Chondrocyte (in vitro differentiated cells): ENCODE measurements around the gene PIGX. TPM values are rescaled to one million over a fixed set of nuclear protein-coding genes. Genes with fewer than 3 reads are reported as not detected.

Experiments
- DNase-seq: peaks from one replicate; pipeline ENCODE4 v3.0.0; 2021; ENCODE audit warnings: mixed read lengths, low spot score
- H3K27ac Mint-ChIP-seq: one replicate; pipeline ENCODE4 v1.8.0; 2021; ENCODE audit warnings: mild to moderate bottlenecking, moderate library complexity, mixed read lengths; ENCODE audit not compliant: unreplicated experiment
- H3K27me3 Mint-ChIP-seq: 2 replicates; pipeline ENCODE4 v1.8.0; 2021; ENCODE audit warnings: low read depth, mixed read lengths
- H3K36me3 Mint-ChIP-seq: 2 replicates; pipeline ENCODE4 v1.8.0; 2021; ENCODE audit warnings: low read depth, mixed read lengths
- H3K4me1 Mint-ChIP-seq: 2 replicates; pipeline ENCODE4 v1.8.0; 2021; ENCODE audit warnings: low read depth, mild to moderate bottlenecking, mixed read lengths
- H3K4me3 Mint-ChIP-seq: one replicate; pipeline ENCODE4 v1.8.0; 2021; ENCODE audit warnings: mild to moderate bottlenecking, moderate library complexity, mixed read lengths; ENCODE audit not compliant: unreplicated experiment
- H3K9me3 Mint-ChIP-seq: 2 replicates; pipeline ENCODE4 v1.8.0; 2021; ENCODE audit warnings: low read depth, mixed read lengths
- total RNA-seq: library from RNA; stranded (reverse); gene quantifications from 3 replicates; pipeline ENCODE4 v1.2.1, GENCODE V29; 2021
- TF ChIP-seq, protein P1 (sequence below): fragments of 200-600 bp; sonication (generic); IDR thresholded peaks from 2 replicates; pipeline ENCODE4 v1.5.0; 2021; ENCODE audit warnings: antibody characterized with exemption, mild to moderate bottlenecking, moderate library complexity

Gene PIGX
- total RNA-seq, 1 donor from 2014 or later, result 27.2 TPM

GRCh38 chr3:196694941-196695848, 17.0 kb upstream of the PIGX start:
- no peak for DNase-seq
- TF ChIP-seq, protein P1, sequence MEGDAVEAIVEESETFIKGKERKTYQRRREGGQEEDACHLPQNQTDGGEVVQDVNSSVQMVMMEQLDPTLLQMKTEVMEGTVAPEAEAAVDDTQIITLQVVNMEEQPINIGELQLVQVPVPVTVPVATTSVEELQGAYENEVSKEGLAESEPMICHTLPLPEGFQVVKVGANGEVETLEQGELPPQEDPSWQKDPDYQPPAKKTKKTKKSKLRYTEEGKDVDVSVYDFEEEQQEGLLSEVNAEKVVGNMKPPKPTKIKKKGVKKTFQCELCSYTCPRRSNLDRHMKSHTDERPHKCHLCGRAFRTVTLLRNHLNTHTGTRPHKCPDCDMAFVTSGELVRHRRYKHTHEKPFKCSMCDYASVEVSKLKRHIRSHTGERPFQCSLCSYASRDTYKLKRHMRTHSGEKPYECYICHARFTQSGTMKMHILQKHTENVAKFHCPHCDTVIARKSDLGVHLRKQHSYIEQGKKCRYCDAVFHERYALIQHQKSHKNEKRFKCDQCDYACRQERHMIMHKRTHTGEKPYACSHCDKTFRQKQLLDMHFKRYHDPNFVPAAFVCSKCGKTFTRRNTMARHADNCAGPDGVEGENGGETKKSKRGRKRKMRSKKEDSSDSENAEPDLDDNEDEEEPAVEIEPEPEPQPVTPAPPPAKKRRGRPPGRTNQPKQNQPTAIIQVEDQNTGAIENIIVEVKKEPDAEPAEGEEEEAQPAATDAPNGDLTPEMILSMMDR, result no peak
- no peak overlapping the region for H3K4me3 Mint-ChIP-seq
- H3K4me1 Mint-ChIP-seq, result no peaks in the 10 kb centered on the region
- H3K27me3 Mint-ChIP-seq, result peaks cover 7% of the 10 kb centered on the region
- no peaks in the 10 kb centered on the region for H3K9me3 Mint-ChIP-seq
- H3K36me3 Mint-ChIP-seq, result no peaks in the 10 kb centered on the region
- no peak overlapping the region for H3K27ac Mint-ChIP-seq

DNA sequence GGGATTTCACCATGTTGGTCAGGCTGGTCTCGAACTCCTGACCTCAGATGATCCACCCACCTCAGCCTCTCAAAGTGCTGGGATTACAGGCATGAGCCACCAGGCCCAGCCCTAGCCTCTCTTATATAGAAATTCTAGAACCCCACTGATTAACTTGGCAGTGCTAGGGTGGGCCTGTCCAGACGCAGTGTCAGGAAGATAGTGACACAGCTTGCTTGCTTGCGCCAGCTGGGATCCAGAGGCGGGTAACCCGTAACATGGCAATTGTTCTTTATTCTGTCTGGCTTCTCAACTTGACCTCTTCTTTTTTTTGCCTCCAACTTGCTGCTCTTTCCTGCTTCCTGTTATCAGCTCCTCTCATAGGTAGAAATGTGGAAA, 16.3 kb upstream of the PIGX start:
- TF ChIP-seq, protein P1, result no peak
- no peaks in the 10 kb centered on the region for H3K36me3 Mint-ChIP-seq
- no peak overlapping the region for H3K27ac Mint-ChIP-seq
- no peaks in the 10 kb centered on the region for H3K9me3 Mint-ChIP-seq
- no peaks in the 10 kb centered on the region for H3K4me1 Mint-ChIP-seq
- no peak overlapping the region for H3K4me3 Mint-ChIP-seq
- H3K27me3 Mint-ChIP-seq, result peaks cover 7% of the 10 kb centered on the region
- no peak for DNase-seq

DNA sequence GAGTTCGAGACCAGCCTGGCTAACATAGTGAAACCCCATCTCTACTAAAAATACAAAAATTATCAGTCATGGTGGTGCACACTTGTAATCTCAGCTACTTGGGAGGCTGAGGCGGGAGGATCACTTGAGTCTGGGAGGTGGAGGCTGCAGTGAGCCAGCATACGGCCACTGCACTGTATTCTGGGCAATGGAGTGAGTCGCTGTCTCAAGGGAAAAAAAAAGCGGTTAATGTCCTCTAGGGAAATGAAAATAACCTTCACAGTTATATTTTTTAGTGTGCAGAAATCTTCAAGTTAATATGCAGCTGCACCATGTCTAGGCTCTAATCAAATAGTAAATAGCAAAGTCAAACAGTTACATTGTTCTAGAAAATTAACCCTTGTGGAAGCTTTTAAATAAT, 14.9 kb upstream of the PIGX start:
- Mint-ChIP-seq H3K27ac (no peak overlapping the region), H3K4me1 (no peaks in the 10 kb centered on the region), H3K9me3 (no peaks in the 10 kb centered on the region), H3K36me3 (no peaks in the 10 kb centered on the region), H3K27me3 (peaks cover 2% of the 10 kb centered on the region), H3K4me3 (no peak overlapping the region)
- DNase-seq, result no peak
- TF ChIP-seq, protein P1, result no peak

DNA sequence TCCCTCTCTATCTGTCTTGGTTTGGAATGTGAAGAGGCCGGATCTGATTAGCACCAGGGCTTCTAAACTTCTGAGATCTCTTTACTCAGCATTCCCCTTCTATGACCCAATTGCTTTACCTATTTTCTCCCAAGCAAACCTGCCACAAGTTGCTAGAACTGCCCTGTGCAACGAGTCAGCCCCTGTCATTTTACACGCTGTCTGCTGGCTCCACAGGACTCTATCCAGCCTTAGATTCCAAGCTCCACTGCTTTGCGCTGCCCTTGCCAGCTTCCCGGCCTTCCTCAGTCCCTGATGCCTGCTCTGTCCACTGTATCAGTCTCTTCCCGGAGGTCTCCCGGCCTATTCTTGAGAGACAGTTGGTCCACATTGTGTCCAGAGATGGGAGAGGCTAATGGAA, 12.4 kb upstream of the PIGX start:
- H3K27me3 Mint-ChIP-seq, result peaks cover 5% of the 10 kb centered on the region
- no peak overlapping the region for H3K27ac Mint-ChIP-seq
- H3K4me3 Mint-ChIP-seq, result no peak overlapping the region
- no peak for DNase-seq
- TF ChIP-seq, protein P1, result no peak
- no peaks in the 10 kb centered on the region for H3K9me3 Mint-ChIP-seq
- no peaks in the 10 kb centered on the region for H3K4me1 Mint-ChIP-seq
- H3K36me3 Mint-ChIP-seq, result peaks cover 1% of the 10 kb centered on the region

DNA sequence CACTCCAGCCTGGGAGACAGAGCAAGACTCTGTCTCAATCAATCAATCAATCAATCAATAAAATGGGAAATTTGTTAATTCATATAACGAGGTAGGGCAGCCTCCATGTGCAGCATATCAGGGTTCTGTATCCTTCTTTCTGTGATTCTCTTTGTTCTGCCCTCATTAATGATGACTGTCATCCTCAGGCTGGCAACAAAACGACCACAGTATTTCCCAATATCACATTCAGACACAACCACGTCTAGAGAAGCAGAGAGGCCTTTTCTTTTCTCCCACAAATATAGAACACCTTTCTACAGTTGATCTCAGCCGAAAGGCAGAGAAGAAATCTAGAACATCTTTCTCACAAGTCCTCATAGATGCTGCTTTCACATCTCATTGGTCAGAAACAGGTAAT, 11.4 kb upstream of the PIGX start:
- Mint-ChIP-seq H3K4me1 (no peaks in the 10 kb centered on the region), H3K9me3 (no peaks in the 10 kb centered on the region), H3K27me3 (peaks cover 5% of the 10 kb centered on the region), H3K27ac (no peak overlapping the region), H3K36me3 (peaks cover 1% of the 10 kb centered on the region), H3K4me3 (no peak overlapping the region)
- DNase-seq, result no peak
- TF ChIP-seq, protein P1, result no peak
